Breast epithelium (tissue), 4 donors: ENCODE data around the gene RSPH9. TPM values are rescaled to one million over a fixed set of nuclear protein-coding genes. Genes with fewer than 3 reads are reported as not detected.
"Not testable (repeated sequence)": the region's sequence is repeated elsewhere in the genome, so short reads cannot be mapped to it uniquely, and the experiment has no call there.

Experiments used
- DNase-seq, 2 donors: peaks; one replicate each; pipeline ENCODE4 v3.0.0-alpha.2; 2019; ENCODE audit warnings: low spot score in 2 of 2
- H3K27ac ChIP-seq, 2 donors: fragments of 200-600 bp; sonication (generic) in 1 of 2; one replicate each; pipeline ENCODE4 v1.5.1; 2016 to 2019; ENCODE audit warnings: mild to moderate bottlenecking in 1 of 2
- H3K27me3 ChIP-seq, 2 donors: fragments of 200-600 bp; sonication (generic) in 1 of 2; one replicate each; pipeline versions ENCODE4 v1.5.1 to v1.6.0; 2017 to 2019; ENCODE audit warnings: control low read depth in 1 of 2, mild to moderate bottlenecking in 1 of 2
- H3K36me3 ChIP-seq: fragments of 200-600 bp; one replicate; pipeline ENCODE4 v1.5.1; 2019
- H3K4me1 ChIP-seq, 2 donors: fragments of 200-600 bp; sonication (generic); one replicate each; pipeline ENCODE4 v1.5.1; 2016 to 2019; ENCODE audit warnings: control low read depth in 1 of 2
- H3K4me3 ChIP-seq, 3 donors: fragments of 200-600 bp; sonication (generic); 1 replicate in 2 of 3; 2 replicates in 1 of 3; pipeline ENCODE4 v1.5.1; 2016 to 2019; ENCODE audit warnings: mild to moderate bottlenecking in 3 of 3, moderate library complexity in 2 of 3
- H3K9me3 ChIP-seq, 2 donors: fragments of 200-600 bp; sonication (generic) in 1 of 2; one replicate each; pipeline ENCODE4 v1.5.1; 2016 to 2019; ENCODE audit warnings: control low read depth in 1 of 2
- CTCF ChIP-seq, 3 donors: fragments of 450-650 bp; IDR thresholded peaks; one replicate each; pipeline ENCODE4 v1.5.1; 2016 to 2017; ENCODE audit warnings: antibody characterized with exemption in 3 of 3, mild to moderate bottlenecking in 3 of 3, moderate library complexity in 3 of 3
- POLR2A ChIP-seq: fragments of 450-650 bp; IDR thresholded peaks from one replicate; pipeline ENCODE4 v1.6.1; 2016; ENCODE audit warnings: antibody characterized with exemption, mild to moderate bottlenecking, moderate library complexity
- POLR2AphosphoS5 ChIP-seq, 3 donors: sonication (generic); formaldehyde crosslinking; IDR thresholded peaks; one replicate each; pipeline ENCODE4 v1.6.1; 2017; ENCODE audit warnings: antibody characterized with exemption in 3 of 3
- intact Hi-C: fragments of 100-400 bp; cut with DNase I; formaldehyde crosslinking; loops from one replicate; pipeline ENCODE4 v1.15.1; 2023; ENCODE audit warnings: low total_unique reads
- total RNA-seq, 3 donors: library from RNA; depleted of rRNA; stranded (reverse); fragments of >200 nt; gene quantifications; one replicate each; pipeline ENCODE4 v1.1.0, GENCODE V29; 2016

The RSPH9 gene
- total RNA-seq, 3 donors from 2014 or later: not detected

DNA sequence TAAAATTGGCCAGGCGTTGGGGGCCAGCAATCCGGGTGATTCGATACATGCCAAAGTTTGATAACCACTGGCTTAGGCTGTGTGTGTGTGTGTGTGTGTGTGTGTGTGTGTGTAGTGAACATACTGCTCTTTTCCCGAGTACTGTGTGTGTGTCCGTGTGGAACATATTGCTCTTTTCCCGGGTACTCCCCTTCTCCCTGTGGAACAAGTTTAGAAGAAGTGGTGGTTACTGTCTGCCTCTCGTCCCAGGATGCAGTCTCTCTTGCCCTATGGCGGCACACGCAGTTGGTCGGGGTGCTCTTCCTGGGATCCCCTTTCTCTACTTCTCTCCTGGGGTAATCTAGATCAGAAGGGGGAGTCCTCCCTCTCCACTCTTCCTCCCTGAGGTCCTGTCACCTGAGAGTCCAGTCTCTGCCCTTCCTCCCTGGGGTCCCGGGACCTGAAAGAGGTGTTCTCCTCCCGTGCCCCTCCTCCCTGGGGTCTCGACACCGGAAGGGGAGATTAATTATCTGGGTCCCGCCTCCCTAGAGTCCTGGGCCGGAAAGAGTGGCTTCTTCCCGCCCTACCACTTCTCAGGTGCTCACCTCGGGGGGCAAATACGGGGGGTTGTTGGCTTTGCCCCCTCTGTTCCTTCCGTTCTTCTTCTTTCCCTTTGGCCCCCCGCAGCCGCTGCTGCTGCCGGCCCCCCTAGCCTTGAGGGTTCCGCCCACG is 16.3 kb upstream of the RSPH9 start:
- Histone ChIP-seq H3K9me3 (no peaks in the 10 kb centered on the region), H3K27ac (peak overlapping the region; percentile 98), H3K4me1 (peaks cover 4% of the 10 kb centered on the region in 2 donors), H3K27me3 (no peaks in the 10 kb centered on the region), H3K4me3 (peak overlapping the region; percentile 90 to 99 (median 95)), H3K36me3 (no peaks in the 10 kb centered on the region)
- intact Hi-C loops: loop anchor here (2.0 kb wide), 1 partner anchor 58 kb away; no protein-coding TSS in a partner anchor
- peak in 2 of 3 donors; percentile 38 to 44 for TF ChIP-seq POLR2AphosphoS5 (IDR thresholded peaks at IDR 0.05)
- TF ChIP-seq CTCF (IDR thresholded peaks at IDR 0.05): no peak
- peak in 1 of 2 donors; percentile 45 for DNase-seq

DNA sequence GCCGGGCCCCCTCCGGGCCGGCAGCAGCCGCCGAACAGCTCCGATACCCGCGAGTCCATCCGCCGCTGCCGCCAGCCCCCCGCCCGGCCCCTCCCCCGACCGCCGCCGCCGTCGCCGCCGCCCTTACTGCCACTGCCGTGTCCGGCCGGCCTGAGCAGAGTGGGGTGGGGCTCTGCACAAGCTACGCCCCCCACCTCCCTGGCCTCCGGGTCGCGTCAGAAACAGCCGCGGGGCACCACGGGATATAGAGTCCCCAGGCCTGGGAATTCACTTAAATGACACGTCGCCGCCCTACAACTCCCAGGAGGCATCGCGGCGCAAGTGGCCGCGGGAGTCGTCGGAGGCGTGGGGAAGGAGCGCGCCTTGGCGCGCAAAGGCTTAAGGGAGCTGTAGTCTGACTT is 15.7 kb upstream of the RSPH9 start, which contains the start of gene GTPBP2:
GTPBP2 (minus strand) TSS at position 161 of the 401 bp plus-strand sequence; CDS start at position 59, 102 bp downstream.
- H3K4me1 ChIP-seq: peaks cover 4% of the 10 kb centered on the region in 2 donors
- no peaks in the 10 kb centered on the region for H3K27me3 ChIP-seq
- H3K27ac ChIP-seq: peak within 1 kb of the TSS; percentile 98
- peak; percentile 99 to 100 for DNase-seq
- no peaks in the 10 kb centered on the region for H3K9me3 ChIP-seq
- H3K4me3 ChIP-seq: peak within 1 kb of the TSS; percentile 90 to 99 (median 95)
- H3K36me3 ChIP-seq: no peaks in the 10 kb centered on the region
- TF ChIP-seq CTCF (IDR thresholded peaks at IDR 0.05): no peak
- peak; percentile 7 to 69 (median 67) for TF ChIP-seq POLR2AphosphoS5 (IDR thresholded peaks at IDR 0.05)
- TF ChIP-seq POLR2A: no peak
- intact Hi-C loops: loop anchor here (2.0 kb wide), 1 partner anchor 58 kb away; no protein-coding TSS in a partner anchor

DNA sequence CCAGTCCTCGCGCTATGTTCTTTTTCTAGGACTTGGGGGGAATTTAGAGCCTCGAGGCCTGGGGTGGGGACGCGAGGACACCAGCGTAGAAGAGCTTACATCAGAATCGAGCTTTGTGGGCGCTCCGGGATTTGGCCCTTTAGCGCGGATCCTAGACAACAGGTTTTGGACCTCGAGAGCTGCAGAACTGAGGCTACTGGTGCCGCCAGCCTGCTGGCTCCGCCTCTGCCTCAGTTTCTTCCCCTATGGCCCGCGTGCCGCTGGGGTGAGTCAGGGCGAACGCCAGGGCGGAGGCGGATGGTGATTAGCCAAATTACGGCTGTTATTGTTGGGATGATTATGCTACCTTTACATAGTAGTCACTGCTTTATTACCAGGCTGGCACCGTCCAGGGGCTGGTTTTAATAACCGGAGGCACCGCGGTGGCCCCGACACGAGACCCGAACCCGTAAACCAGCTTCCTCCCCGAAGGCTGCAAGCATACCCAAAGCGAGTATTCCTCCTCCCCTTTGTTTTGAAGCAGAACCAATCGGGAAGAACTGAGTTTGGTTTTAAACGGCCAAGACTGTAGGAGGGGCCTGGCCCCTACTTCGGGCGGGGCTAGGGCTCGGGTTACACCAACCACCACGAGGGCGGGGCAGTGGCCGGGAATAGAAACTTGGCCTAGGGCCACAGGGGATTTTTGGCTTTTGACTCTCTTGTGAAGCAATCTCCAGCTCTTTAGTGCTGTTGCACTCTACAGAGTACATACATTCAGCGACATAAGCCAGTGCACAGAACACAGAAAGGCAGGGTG is 15.1 kb upstream of the RSPH9 start:
- Histone ChIP-seq H3K4me3 (peak overlapping the region; percentile 90 to 99 (median 95)), H3K27me3 (no peaks in the 10 kb centered on the region), H3K9me3 (no peaks in the 10 kb centered on the region), H3K36me3 (no peaks in the 10 kb centered on the region), H3K4me1 (peaks cover 4% of the 10 kb centered on the region in 2 donors), H3K27ac (peak overlapping the region; percentile 98)
- DNase-seq: peak; percentile 95 to 97
- no peak for TF ChIP-seq CTCF (IDR thresholded peaks at IDR 0.05)
- no peak for TF ChIP-seq POLR2A
- peak in 2 of 3 donors; percentile 32 to 60 for TF ChIP-seq POLR2AphosphoS5 (IDR thresholded peaks at IDR 0.05)
- intact Hi-C loops: loop anchor here (2.0 kb wide), 1 partner anchor 59 kb away; no protein-coding TSS in a partner anchor

GRCh38 chr6:43630980-43631619 is 13.7 kb upstream of the RSPH9 start:
- TF ChIP-seq CTCF (IDR thresholded peaks at IDR 0.05) (no peak), POLR2AphosphoS5 (IDR thresholded peaks at IDR 0.05) (no peak), POLR2A (no peak)
- peak overlapping the region in 1 of 2 donors; percentile 36 for H3K27ac ChIP-seq
- H3K4me3 ChIP-seq: no peak overlapping the region
- no peaks in the 10 kb centered on the region for H3K9me3 ChIP-seq
- H3K27me3 ChIP-seq: no peaks in the 10 kb centered on the region
- no peaks in the 10 kb centered on the region for H3K36me3 ChIP-seq
- DNase-seq: no peak
- intact Hi-C loops: no loop called here
- peaks cover 4% of the 10 kb centered on the region in 2 donors for H3K4me1 ChIP-seq

GRCh38 chr6:43633002-43633401 is 11.8 kb upstream of the RSPH9 start:
- H3K4me1 ChIP-seq, intact Hi-C loops, H3K27ac ChIP-seq, H3K4me3 ChIP-seq, H3K36me3 ChIP-seq, H3K9me3 ChIP-seq, DNase-seq, H3K27me3 ChIP-seq: not testable (repeated sequence)
